ENCODE data around the gene DRAM1. TPM values are rescaled to one million over a fixed set of nuclear protein-coding genes. Genes with fewer than 3 reads are reported as not detected.
"Not testable (repeated sequence)": the region's sequence is repeated elsewhere in the genome, so short reads cannot be mapped to it uniquely, and the experiment has no call there.

The DRAM1 gene
- total RNA-seq, 1 donor from 2014 or later, result 148 TPM

DNA sequence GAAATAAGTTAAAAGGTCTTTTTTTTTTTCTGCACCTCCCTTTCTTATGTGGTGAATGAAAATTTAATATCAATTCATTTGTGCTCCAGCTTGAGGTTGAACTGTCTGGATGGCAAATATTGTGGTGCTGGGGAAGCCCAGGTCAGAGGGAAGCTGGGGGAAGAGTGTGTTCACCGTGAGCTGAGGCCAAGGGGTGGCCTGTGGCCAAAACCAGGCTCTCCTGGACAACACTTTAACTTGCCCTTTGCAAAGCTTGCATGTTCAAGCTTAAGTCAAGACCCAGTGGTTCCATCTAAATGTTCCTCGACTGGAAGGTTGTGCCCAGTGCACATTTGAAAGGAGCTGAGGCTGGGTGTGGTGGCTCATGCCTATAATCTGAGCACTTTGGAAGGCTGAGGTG is 28.8 kb downstream of the DRAM1 start:
- Histone ChIP-seq H3K27me3 (ENCODE audit: low read depth) (no peaks in the 10 kb centered on the region), H3K4me3 (no peak overlapping the region), H3K9me3 (no peaks in the 10 kb centered on the region), H3K36me3 (peaks cover 34% of the 10 kb centered on the region), H3K4me1 (peaks cover 45% of the 10 kb centered on the region), H3K27ac (no peak overlapping the region)
- no peak for DNase-seq
- intact Hi-C loops (cut with DNase I), result no loop called here
- ATAC-seq, result no peak
- TF ChIP-seq, protein P1, sequence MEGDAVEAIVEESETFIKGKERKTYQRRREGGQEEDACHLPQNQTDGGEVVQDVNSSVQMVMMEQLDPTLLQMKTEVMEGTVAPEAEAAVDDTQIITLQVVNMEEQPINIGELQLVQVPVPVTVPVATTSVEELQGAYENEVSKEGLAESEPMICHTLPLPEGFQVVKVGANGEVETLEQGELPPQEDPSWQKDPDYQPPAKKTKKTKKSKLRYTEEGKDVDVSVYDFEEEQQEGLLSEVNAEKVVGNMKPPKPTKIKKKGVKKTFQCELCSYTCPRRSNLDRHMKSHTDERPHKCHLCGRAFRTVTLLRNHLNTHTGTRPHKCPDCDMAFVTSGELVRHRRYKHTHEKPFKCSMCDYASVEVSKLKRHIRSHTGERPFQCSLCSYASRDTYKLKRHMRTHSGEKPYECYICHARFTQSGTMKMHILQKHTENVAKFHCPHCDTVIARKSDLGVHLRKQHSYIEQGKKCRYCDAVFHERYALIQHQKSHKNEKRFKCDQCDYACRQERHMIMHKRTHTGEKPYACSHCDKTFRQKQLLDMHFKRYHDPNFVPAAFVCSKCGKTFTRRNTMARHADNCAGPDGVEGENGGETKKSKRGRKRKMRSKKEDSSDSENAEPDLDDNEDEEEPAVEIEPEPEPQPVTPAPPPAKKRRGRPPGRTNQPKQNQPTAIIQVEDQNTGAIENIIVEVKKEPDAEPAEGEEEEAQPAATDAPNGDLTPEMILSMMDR (IDR thresholded peaks at IDR 0.05), result no peak

DNA sequence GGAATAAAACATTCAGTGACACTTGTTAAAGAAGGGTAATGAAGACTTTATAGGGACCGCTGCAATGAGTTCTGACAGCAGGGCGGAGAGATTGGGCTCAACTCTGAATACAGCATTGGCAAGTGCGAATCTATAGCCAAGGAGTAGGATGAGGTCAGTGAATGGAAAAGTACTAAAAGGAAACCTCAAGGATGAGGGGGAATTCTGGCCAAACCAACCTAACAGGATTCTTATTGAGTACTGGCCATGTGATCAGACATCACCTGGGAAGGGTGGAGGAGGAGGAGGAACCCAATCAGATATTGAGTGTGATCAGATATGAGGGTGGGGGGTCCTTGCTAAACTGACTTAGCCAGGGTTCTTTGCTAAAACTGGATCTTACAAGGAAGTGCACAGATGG is 31.0 kb downstream of the DRAM1 start:
- no peaks in the 10 kb centered on the region for H3K27me3 ChIP-seq (ENCODE audit: low read depth)
- H3K4me3 ChIP-seq, result no peak overlapping the region
- no peak for DNase-seq
- ATAC-seq, result peak; percentile 76 to 77
- TF ChIP-seq, protein P1 (IDR thresholded peaks at IDR 0.05), result no peak
- intact Hi-C loops (cut with DNase I), result no loop called here
- peaks cover 28% of the 10 kb centered on the region for H3K36me3 ChIP-seq
- no peaks in the 10 kb centered on the region for H3K9me3 ChIP-seq
- peaks cover 24% of the 10 kb centered on the region for H3K4me1 ChIP-seq
- peak overlapping the region; percentile 51 for H3K27ac ChIP-seq

DNA sequence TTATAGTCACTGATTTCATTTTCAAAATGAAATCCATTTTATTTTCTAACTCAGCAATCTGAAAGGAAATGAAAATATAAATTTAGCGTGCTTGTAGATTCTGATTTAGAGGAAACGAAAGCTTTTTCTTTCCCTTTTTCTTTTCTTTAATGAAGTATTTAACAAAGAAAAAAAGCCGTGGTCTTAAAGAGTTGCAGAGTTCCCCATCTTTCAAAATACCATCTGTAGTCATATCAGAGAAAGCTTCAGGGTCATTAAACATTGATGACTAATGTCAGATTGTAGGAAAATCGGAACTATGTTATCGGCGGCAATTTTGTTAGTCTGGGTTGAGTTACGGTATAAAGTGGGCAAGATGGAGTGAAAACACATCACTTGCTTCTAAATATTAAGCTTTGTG is 32.3 kb downstream of the DRAM1 start:
- DNase-seq (no peak), ATAC-seq (peak in 1 of 2 donors; percentile 40)
- H3K27ac ChIP-seq, result peak overlapping the region; percentile 51
- TF ChIP-seq, protein P1 (IDR thresholded peaks at IDR 0.05), result no peak
- H3K36me3 ChIP-seq, result peaks cover 32% of the 10 kb centered on the region
- H3K9me3 ChIP-seq, result no peaks in the 10 kb centered on the region
- H3K27me3 ChIP-seq (ENCODE audit: low read depth), result no peaks in the 10 kb centered on the region
- H3K4me1 ChIP-seq, result peaks cover 26% of the 10 kb centered on the region
- H3K4me3 ChIP-seq, result peak overlapping the region; percentile 1
- intact Hi-C loops (cut with DNase I), result no loop called here

DNA sequence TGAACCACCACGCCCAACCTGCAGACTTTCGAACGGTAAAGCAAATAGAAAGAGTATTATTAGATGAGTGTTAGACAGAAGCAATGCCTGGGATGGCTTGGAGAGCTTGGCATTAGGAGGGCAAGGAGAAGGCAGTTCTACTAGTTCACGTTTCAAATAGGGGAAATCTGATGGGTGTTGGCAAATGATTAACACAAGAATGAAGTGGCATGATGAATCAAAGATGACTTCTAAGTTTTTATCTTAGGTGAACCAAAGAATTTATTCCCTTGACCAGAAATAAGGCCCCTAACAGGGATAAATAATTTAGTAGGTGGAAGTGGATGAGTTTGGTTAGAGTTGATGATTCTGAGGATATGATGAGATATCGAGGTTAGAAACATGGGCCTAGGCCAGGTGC is 38.5 kb downstream of the DRAM1 start:
- Histone ChIP-seq H3K36me3 (peaks cover 31% of the 10 kb centered on the region), H3K4me1 (peaks cover 20% of the 10 kb centered on the region), H3K27ac (no peak overlapping the region), H3K4me3 (no peak overlapping the region), H3K27me3 (ENCODE audit: low read depth) (no peaks in the 10 kb centered on the region), H3K9me3 (no peaks in the 10 kb centered on the region)
- TF ChIP-seq, protein P1 (IDR thresholded peaks at IDR 0.05), result no peak
- no peak for ATAC-seq
- intact Hi-C loops (cut with DNase I), result no loop called here
- no peak for DNase-seq

DNA sequence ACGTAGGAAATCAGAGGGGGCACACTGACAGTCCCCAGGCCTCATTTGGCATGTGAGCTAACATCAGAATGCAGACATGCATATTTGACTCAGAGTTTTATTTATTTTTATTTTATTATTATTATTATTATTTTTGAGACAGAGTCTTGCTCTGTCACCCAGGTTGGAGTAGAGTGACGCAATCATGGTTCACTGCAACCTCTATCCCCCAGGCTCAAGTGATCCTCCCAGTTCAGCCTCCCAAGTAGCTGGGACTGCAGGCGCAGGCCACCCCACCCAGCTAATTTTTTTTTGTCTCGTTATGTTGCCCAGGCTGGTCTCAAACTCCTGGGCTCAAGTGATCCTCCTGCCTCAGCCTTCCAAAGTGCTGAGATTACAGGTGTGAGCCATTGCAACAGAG is 41.4 kb downstream of the DRAM1 start:
- H3K27me3 ChIP-seq (ENCODE audit: low read depth); H3K27ac ChIP-seq; ATAC-seq; intact Hi-C loops (cut with DNase I); H3K4me3 ChIP-seq; DNase-seq; H3K9me3 ChIP-seq: not testable (repeated sequence)
- Histone ChIP-seq H3K36me3 (peaks cover 38% of the 10 kb centered on the region), H3K4me1 (peaks cover 18% of the 10 kb centered on the region)

DNA sequence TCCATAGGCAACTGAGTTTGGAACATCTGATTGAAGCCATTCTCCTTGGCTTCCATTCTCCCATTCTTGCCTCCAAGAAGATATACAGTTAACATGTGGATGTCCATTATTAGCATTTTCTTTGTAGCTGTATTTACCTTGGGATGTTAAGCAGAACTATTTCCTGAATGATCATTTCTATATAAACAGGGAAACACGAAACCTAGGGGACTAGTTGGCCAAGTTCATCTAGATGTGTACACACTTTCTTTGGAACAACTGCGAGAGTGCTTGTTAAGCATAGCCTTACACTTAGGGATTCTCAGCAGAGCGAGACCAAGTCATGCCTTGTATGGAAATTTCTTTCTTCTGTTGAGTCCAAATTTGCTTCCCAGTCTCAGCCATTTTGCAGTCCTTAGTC is 42.1 kb downstream of the DRAM1 start:
- Histone ChIP-seq H3K36me3 (peaks cover 35% of the 10 kb centered on the region), H3K27ac (no peak overlapping the region), H3K27me3 (ENCODE audit: low read depth) (no peaks in the 10 kb centered on the region), H3K9me3 (no peaks in the 10 kb centered on the region), H3K4me1 (peaks cover 16% of the 10 kb centered on the region), H3K4me3 (no peak overlapping the region)
- intact Hi-C loops (cut with DNase I), result no loop called here
- DNase-seq, result no peak
- TF ChIP-seq, protein P1 (IDR thresholded peaks at IDR 0.05), result no peak
- ATAC-seq, result peak in 1 of 2 donors; percentile 41
